ENCODE measurements around the gene ZNG1C.
"Not testable (repeated sequence)": the region's sequence is repeated elsewhere in the genome, so short reads cannot be mapped to it uniquely, and the experiment has no call there.

ZNG1C gene

DNA sequence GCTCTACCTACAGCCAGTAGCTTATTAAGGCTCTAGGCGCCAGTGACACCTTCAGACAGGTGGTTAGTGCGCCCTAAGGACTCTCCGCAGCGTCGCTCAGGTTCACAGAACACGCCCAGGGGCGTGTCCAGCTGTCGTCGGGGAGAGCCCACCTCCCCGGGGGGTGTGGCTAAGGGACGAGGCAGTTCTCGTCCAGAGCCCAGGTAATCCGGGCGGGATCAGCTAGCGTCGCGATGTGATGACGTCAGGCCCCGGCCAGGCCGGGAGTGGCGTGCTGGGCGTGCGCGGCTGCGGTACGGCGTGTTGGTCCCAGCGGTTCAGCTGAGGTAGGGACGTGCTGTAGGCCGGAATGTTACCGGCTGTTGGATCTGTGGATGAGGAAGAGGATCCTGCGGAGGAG, at the start of gene ZNG1C:
Gene ZNG1C, plus strand, starts transcription at position 301 of the 400 bp plus-strand sequence. Its CDS starts 49 bp downstream, at position 350.
- DNase-seq (ENCODE audit: low read depth); H3K4me3 ChIP-seq (ENCODE audit: low read depth, low read length): not testable (repeated sequence)

- not testable (repeated sequence) for DNase-seq (ENCODE audit: low read depth)
Measured at GRCh38 chr9:68242437-68242836, 654 bp downstream of the ZNG1C start.

GRCh38 chr9:68281041-68281440, 39.3 kb downstream of the ZNG1C start:
- DNase-seq (ENCODE audit: low read depth); H3K4me3 ChIP-seq (ENCODE audit: low read depth, low read length): not testable (repeated sequence)

More at GRCh38 chr9:68242437-68242836, 654 bp downstream of the ZNG1C start:
- H3K4me3 ChIP-seq (ENCODE audit: low read depth, low read length) = not testable (repeated sequence)

DNA sequence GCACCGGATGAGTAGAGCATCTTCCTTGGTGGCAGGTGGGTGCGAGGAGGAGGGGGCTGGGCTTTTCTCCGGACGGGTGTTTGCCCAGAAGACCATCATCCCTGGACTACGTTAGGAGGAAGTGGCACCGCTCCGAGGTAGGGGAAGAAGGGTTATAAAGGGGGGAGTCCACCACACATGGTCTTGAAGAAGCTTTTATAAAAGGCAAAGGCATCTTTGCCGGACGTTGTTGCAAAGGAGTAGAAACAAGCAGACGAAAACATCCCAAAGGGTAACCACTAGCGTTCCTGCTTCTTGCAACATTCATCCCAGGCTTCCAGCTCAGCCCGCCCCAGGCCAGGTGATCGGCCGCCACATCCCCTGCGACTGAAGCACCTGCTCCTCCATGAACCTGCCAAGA, 60.8 kb downstream of the ZNG1C start, which contains the start of gene FOXD4L3:
Gene FOXD4L3, plus strand, starts transcription at position 301 of the 400 bp plus-strand sequence. Its CDS starts 85 bp downstream, at position 386.
- not testable (repeated sequence) for DNase-seq (ENCODE audit: low read depth); H3K4me3 ChIP-seq (ENCODE audit: low read depth, low read length)

- H3K4me3 ChIP-seq (ENCODE audit: low read depth, low read length); DNase-seq (ENCODE audit: low read depth): not testable (repeated sequence)
Measured at GRCh38 chr9:68303771-68304170, 62.0 kb downstream of the ZNG1C start.

GRCh38 chr9:68304212-68304611, 62.4 kb downstream of the ZNG1C start:
- not testable (repeated sequence) for DNase-seq (ENCODE audit: low read depth)

GRCh38 chr9:68304777-68305176, 63.0 kb downstream of the ZNG1C start:
- not testable (repeated sequence) for DNase-seq (ENCODE audit: low read depth); H3K4me3 ChIP-seq (ENCODE audit: low read depth, low read length)

More at GRCh38 chr9:68304212-68304611, 62.4 kb downstream of the ZNG1C start:
- not testable (repeated sequence) for H3K4me3 ChIP-seq (ENCODE audit: low read depth, low read length)

GRCh38 chr9:68305680-68306285, 64.0 kb downstream of the ZNG1C start:
- not testable (repeated sequence) for H3K4me3 ChIP-seq (ENCODE audit: low read depth, low read length); DNase-seq (ENCODE audit: low read depth)

- H3K4me3 ChIP-seq (ENCODE audit: low read depth, low read length); DNase-seq (ENCODE audit: low read depth): not testable (repeated sequence)
Measured at GRCh38 chr9:68306391-68306964, 64.7 kb downstream of the ZNG1C start.

- not testable (repeated sequence) for DNase-seq (ENCODE audit: low read depth); H3K4me3 ChIP-seq (ENCODE audit: low read depth, low read length)
Measured at GRCh38 chr9:68307127-68307526, 65.3 kb downstream of the ZNG1C start.

- DNase-seq (ENCODE audit: low read depth) = not testable (repeated sequence)
Measured at GRCh38 chr9:68307654-68308053, 65.9 kb downstream of the ZNG1C start.

DNA sequence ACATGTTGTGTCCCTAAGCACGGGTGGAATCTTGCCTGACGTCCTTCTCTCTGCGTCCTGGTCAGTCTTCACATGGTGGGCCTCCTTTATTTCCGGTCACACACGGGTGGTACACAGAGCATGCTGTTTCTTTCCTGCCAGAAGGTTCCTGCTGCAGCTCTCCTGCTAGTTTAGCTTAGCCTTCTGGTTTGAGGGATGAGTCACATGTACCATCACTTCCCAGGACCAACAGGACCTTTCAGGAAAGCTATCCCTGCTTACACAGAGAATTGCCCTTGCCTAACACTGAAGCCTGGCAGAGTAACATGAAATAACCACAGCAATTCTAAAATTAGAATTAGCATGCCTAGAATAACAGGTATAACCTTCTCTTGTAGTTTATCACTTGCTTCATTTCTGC, 69.4 kb downstream of the ZNG1C start:
- DNase-seq (ENCODE audit: low read depth); H3K4me3 ChIP-seq (ENCODE audit: low read depth, low read length): not testable (repeated sequence)

More at GRCh38 chr9:68307654-68308053, 65.9 kb downstream of the ZNG1C start:
- H3K4me3 ChIP-seq (ENCODE audit: low read depth, low read length) = not testable (repeated sequence)

DNA sequence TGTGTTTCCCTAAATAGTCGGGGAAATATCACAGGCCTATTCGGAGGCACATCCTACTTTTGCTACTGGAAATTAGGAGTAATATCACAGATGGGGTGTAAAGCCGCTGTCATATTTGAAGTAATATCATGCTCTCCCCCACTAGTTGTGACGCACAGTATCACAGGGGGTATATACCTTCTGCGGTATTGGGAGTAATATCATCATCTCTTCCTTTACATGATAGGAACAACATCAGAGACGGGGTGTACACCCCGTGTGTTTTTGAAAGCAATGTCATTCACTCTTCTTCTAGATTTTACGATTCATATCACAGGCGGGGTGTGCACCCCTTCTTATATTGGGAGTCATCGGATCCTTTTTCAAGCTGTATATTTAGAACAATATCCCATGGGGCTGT, 76.4 kb downstream of the ZNG1C start:
- DNase-seq (ENCODE audit: low read depth); H3K4me3 ChIP-seq (ENCODE audit: low read depth, low read length): not testable (repeated sequence)

GRCh38 chr9:68323749-68324148, 82.0 kb downstream of the ZNG1C start:
- H3K4me3 ChIP-seq (ENCODE audit: low read depth, low read length); DNase-seq (ENCODE audit: low read depth): not testable (repeated sequence)

DNA sequence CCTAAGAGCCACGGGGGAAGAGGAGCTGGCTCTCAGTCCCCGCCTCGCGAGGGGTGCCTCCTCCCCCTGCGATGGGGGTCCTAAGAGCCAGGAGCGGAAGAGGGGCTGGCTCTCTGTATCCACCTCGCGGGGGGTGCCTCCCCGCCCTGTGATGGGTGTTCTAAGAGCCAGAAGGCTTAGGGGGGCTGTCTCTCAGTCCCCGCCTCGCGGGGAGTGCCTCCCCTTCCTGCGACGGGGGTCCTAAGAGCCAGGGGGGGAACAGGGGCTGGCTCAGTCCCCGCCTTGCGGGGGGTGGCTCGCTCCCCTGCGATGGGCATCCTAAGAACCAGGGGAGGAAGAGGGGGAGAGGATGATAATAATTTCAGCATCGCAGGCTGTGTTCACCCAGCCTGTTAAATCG, 82.7 kb downstream of the ZNG1C start:
- DNase-seq (ENCODE audit: low read depth) = not testable (repeated sequence)

GRCh38 chr9:68329106-68329505, 87.3 kb downstream of the ZNG1C start:
- DNase-seq (ENCODE audit: low read depth); H3K4me3 ChIP-seq (ENCODE audit: low read depth, low read length): not testable (repeated sequence)

More for the DNA sequence above, 82.7 kb downstream of the ZNG1C start:
- H3K4me3 ChIP-seq (ENCODE audit: low read depth, low read length) = not testable (repeated sequence)

DNA sequence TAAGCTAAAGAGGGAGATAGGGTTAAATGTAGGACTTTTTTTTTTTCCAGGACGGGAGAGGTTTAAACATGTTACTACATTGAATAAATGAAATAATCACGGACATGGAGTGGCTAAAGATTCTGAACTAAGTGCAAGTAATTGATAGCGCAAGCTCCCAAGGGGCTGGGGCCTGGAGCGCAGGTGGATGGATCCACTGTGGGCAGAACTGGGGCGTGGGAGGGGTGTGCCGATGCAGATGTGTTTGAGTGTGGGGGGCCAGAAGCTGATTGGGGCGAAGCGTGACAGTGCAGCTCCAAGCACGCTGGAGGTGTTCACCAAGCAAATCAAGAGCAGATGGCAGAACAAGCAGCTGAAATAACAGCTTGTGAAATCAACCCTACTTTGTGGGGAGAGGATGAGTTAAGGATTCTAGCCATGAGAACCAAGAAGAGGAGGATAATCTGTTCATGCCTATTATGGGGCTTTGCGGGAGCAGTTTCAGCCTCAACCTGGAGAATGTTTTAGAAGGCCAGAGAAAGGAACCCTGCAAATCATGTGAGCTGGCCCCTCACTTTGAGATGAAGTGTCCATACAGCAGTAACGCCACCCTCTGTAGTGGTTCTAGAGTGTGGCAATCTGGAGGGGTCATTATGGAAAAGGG, 88.9 kb downstream of the ZNG1C start:
- not testable (repeated sequence) for H3K4me3 ChIP-seq (ENCODE audit: low read depth, low read length); DNase-seq (ENCODE audit: low read depth)

DNA sequence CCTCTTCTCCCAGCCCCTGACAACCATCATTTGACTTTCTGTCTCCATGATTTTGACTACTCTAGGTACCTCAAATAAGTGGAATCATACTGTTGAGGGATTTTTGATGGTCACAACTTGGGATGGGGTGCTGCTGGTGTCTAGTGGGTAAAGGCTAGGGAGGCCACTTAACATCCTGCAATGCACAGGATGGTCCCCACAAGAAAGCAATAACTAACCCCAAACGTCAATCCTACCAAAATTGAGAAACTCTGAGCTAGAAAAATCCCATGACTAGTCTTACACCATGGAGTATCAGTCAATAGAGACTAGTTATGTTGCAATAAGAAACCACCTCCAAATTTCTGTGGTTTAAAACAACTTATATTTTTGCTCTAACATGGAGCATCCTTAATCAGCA, 90.3 kb downstream of the ZNG1C start:
- DNase-seq (ENCODE audit: low read depth); H3K4me3 ChIP-seq (ENCODE audit: low read depth, low read length): not testable (repeated sequence)

- not testable (repeated sequence) for DNase-seq (ENCODE audit: low read depth); H3K4me3 ChIP-seq (ENCODE audit: low read depth, low read length)
Measured at GRCh38 chr9:68335935-68336334, 94.2 kb downstream of the ZNG1C start.

DNA sequence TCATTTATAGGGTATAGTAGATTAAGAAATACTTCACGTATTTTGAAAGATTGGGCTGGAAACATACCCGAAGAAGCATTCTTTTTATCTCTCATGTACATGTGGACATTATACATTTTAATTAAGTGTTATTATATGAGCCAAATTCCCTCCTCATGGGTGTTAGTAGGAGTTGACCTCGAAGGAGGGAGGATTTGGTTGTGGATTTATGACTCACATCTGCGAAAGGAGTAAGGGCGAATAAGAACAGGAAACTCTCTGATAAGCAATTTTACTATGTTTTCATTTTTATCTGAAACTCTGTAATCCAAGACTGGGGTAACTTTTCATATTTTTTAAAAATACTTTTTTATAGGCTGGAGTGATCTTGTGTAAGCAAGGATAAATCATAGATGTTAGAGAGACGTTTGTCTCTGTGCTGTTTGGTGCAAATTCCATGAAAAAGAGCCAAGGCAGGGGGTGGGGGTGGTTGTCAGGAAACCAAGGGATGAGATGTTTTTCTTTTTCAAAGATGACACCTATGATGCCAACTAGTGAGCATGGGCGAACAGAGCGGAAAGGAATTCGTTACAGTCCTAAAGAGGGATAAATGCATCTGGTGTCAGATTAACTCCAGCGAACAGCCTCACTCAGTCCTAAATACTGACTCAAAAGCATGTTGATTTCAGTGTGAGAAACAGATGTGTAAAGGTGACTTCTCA, 95.0 kb downstream of the ZNG1C start:
- H3K4me3 ChIP-seq (ENCODE audit: low read depth, low read length); DNase-seq (ENCODE audit: low read depth): not testable (repeated sequence)

Measured in skeletal muscle cell (primary cell).